Globus pallidus (tissue), 1 donor: Measurements from ENCODE around the gene VCAN.

ENCODE experiments used
- DNase-seq: peaks from one replicate; pipeline ENCODE4 v3.0.0-alpha.2; 2015; ENCODE audit warnings: low spot score

Gene VCAN

DNA sequence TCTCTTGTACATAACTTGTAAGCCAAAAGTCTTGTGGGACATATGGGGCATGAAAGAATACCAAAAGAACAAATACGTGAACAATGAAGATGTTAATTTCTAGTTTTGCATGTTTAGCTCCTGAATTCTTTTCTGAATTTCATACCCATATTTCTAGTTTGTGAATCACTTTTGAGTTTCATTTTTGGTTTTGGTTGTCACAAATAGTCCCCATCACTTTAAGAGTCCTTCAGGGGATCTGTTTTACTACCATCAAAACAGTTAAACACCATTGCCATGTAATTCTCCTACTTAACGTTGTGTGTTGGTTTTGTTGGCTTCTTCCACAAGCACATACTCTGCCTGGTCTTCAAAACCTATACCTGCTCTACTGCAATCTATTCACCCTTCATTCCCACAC is 27.0 kb downstream of the VCAN start:
- no peak for DNase-seq

- DNase-seq = no peak
Observed at GRCh38 chr5:83503662-83504061, 32.1 kb downstream of the VCAN start.

GRCh38 chr5:83507431-83507830 is 35.9 kb downstream of the VCAN start:
- no peak for DNase-seq

DNA sequence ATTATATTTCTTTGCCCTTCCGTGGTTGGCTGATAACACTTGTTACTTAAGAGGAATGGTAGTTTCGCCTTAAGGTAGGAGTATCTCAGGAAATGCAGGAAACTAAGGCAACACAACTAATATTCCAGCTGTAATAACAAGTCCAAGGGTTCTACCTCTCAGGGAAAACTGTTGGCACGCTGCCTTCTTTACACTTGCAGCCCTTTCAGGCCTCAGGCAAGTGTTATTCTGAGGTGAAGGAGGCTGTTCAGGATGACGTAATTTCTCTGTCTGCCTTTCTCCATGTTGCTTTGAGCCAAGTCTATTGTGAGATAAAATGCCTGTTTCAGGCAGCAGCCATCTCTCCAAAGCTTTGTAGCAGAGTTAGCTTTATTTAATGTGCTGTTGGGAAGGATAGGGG is 38.0 kb downstream of the VCAN start:
- DNase-seq = peak; percentile 8

GRCh38 chr5:83510260-83510659 is 38.7 kb downstream of the VCAN start:
- DNase-seq = no peak

- no peak for DNase-seq
Observed at GRCh38 chr5:83512061-83512745, 40.7 kb downstream of the VCAN start.

GRCh38 chr5:83513081-83513480 is 41.5 kb downstream of the VCAN start:
- no peak for DNase-seq

GRCh38 chr5:83513491-83513890 is 41.9 kb downstream of the VCAN start:
- DNase-seq = no peak

- DNase-seq = no peak
Observed at GRCh38 chr5:83516377-83516776, 44.8 kb downstream of the VCAN start.

GRCh38 chr5:83517072-83517687 is 45.6 kb downstream of the VCAN start:
- DNase-seq = no peak

DNA sequence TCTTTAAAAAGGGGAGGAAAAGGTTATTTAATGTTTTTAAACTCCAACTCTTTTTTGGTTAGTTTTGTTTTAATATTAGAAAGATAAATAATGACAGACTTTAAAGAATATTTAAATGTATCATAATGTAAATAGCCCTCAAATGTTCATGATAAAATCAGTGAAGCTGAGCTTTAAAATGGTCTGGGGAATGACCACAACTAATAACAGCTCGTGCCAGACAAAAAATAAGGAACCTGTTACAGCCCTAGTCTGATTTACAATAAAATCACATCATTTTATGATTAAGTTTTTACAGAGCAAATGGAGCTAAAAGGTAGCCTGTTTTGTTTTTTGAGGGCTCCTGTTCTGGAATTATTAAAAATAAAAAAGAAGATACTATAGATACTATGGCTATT is 46.1 kb downstream of the VCAN start:
- no peak for DNase-seq

- no peak for DNase-seq
Observed at GRCh38 chr5:83518319-83519061, 46.9 kb downstream of the VCAN start.

- DNase-seq = no peak
Observed at GRCh38 chr5:83522446-83522845, 50.9 kb downstream of the VCAN start.

GRCh38 chr5:83523929-83524328 is 52.4 kb downstream of the VCAN start:
- DNase-seq = no peak

- DNase-seq = no peak
Observed at GRCh38 chr5:83524345-83524744, 52.8 kb downstream of the VCAN start.

- no peak for DNase-seq
Observed at GRCh38 chr5:83524991-83525390, 53.4 kb downstream of the VCAN start.

DNA sequence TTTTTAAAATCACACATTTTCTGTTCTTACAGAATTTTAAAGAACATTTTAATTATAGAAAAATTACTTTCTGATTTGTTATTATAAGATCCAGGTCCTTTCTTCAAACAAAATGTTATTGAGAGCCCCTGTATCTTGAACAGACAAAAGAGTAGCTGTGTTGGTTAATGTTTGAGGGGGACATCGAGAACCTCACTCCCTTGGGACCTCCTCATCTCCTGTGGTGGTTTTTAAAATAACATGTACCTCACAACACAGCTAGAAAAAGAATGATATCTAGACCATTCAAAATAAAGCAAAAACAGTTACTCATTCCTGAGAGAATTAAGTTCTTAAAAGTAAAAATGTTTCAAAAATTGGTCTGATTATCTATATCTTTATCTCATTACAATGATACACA is 54.7 kb downstream of the VCAN start:
- DNase-seq = no peak

DNA sequence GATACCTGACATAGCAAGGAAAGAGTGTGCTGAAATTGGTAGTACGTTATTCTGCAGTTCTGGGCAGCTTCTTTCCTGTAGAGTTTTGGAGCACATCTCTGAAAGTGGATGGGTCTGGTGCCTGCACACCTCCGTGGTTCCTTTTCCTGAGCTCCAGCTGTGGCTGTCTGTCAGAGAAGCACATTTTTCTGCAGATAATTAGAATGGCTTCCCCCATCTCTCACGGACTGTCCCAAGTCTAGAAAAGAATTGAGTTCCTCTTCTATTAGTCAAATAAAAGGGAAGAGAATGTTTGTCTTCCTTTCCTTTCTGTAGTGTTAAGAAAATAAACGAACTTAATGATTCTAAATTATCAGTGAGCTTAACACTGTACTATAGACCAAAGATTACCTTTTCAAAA is 55.7 kb downstream of the VCAN start:
- no peak for DNase-seq

DNA sequence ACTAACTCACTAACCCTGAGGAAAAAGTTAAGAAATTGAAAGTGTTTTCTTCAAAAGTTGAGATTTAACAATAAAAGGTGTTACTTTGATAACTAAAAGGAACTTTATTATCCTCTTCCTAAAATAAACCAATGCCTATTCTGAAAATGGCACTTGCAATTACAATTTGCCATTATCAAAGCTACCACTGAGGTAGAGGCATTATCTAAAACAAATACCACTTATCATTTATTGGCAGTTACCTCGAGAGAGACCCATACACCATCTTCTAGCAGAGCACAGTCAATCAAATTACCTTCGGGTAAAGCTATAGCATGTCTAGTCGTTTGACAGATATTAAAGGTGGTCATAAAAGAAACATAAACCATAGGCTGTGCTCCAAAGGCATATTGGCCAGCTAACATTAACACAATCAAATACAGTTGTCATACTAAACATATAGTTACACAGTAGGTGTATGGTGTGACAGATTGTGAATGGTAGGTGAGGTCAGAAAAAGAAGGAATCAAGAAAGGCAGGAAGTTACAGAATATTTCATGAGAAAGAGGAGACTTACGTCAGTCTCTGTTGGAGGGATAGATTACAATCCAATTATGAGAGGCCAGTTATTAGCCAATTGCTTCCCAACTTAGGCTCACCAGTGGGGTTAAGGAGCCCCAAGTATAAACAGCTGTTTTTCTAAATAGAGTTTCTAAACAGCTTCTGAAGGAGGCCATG is 56.3 kb downstream of the VCAN start:
- no peak for DNase-seq

GRCh38 chr5:83528439-83528769 is 56.9 kb downstream of the VCAN start:
- no peak for DNase-seq

DNA sequence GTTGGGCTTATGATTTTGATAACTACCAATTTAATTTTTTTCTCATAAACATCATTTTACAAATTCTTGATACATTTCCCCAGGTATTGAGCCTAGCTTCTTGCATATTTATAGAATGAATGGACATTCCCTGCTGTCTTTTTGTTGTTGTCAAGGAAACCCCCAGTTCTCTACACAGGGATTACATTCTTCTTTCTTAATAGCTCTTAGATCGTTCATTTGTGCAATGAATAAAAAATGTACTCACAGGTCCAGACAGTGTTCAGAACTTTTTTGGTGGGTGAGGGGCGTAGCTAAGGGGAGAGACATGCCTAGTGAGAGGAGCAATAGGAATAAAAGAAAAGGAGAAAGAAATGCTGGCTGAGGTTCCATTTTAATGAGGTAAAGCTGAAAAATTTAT is 58.6 kb downstream of the VCAN start:
- DNase-seq = peak; percentile 36

DNA sequence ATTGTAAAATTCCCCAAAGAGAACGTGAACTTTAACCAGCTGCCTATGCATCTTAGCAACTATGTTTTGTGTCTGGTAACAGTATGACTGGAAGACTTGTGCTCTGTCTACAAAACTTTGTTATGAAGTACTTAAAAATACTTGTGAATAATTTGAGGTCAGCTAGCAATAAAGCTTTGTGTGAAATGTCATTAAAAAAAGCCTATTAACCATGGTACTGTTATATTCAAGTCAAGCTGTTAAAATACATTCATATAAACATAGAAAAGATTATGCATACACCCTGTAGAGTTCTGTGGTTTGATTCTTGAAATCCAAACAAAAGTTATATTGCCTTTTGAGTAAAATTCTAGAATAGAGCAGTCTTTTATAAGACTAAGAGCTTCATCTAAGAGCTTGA is 60.1 kb downstream of the VCAN start:
- no peak for DNase-seq
